HG03039 (cell line): Measurements from ENCODE around the gene ATG14.
A peak's percentile ranks its signal among the peaks of the same experiment; 100 is the strongest.
"Not testable (repeated sequence)": the region's sequence is repeated elsewhere in the genome, so short reads cannot be mapped to it uniquely, and the experiment has no call there.

ENCODE experiments used
- ATAC-seq: cut with Tn5 transposase; IDR thresholded peaks from one replicate; pipeline ENCODE4 v1.9.1; 2021; ENCODE audit warnings: mild to moderate bottlenecking, moderate library complexity; ENCODE audit not compliant: unreplicated experiment

ATG14 gene

GRCh38 chr14:55411426-55412389 lies at the start of gene ATG14:
ATG14 (minus strand) TSS chr14:55411830; CDS start chr14:55411822, 8 bp downstream.
- ATAC-seq, result peak; percentile 87

- ATAC-seq, result peak; percentile 83
Measured at GRCh38 chr14:55458800-55459515, 47.3 kb upstream of the ATG14 start.

- ATAC-seq, result no peak
Measured at GRCh38 chr14:55457496-55457895, 45.9 kb upstream of the ATG14 start.

GRCh38 chr14:55456411-55456810 lies 44.8 kb upstream of the ATG14 start:
- ATAC-seq, result not testable (repeated sequence)

- no peak for ATAC-seq
Measured at GRCh38 chr14:55454264-55455002, 42.8 kb upstream of the ATG14 start.

GRCh38 chr14:55451950-55452349 lies 40.3 kb upstream of the ATG14 start:
- ATAC-seq, result no peak

- ATAC-seq, result no peak
Measured at GRCh38 chr14:55451398-55451797, 39.8 kb upstream of the ATG14 start.

- no peak for ATAC-seq
Measured at GRCh38 chr14:55450987-55451386, 39.4 kb upstream of the ATG14 start.

GRCh38 chr14:55450539-55450938 lies 38.9 kb upstream of the ATG14 start:
- no peak for ATAC-seq

- no peak for ATAC-seq
Measured at GRCh38 chr14:55450124-55450523, 38.5 kb upstream of the ATG14 start.

- ATAC-seq, result no peak
Measured at GRCh38 chr14:55449116-55449515, 37.5 kb upstream of the ATG14 start.

GRCh38 chr14:55448141-55448614 lies 36.5 kb upstream of the ATG14 start:
- ATAC-seq, result no peak

GRCh38 chr14:55446833-55447232 lies 35.2 kb upstream of the ATG14 start:
- no peak for ATAC-seq

GRCh38 chr14:55446127-55446736 lies 34.6 kb upstream of the ATG14 start:
- no peak for ATAC-seq

GRCh38 chr14:55441286-55441685 lies 29.7 kb upstream of the ATG14 start:
- ATAC-seq, result no peak

- ATAC-seq, result no peak
Measured at GRCh38 chr14:55440385-55440784, 28.8 kb upstream of the ATG14 start, which contains the start of gene TBPL2. TBPL2 (minus strand) TSS chr14:55440616; CDS start chr14:55440449, 167 bp downstream.

- ATAC-seq, result no peak
Measured at GRCh38 chr14:55438066-55438683, 26.5 kb upstream of the ATG14 start.

GRCh38 chr14:55436931-55437330 lies 25.3 kb upstream of the ATG14 start:
- ATAC-seq, result no peak

- ATAC-seq, result no peak
Measured at GRCh38 chr14:55436519-55436918, 24.9 kb upstream of the ATG14 start.

GRCh38 chr14:55434805-55435174 lies 23.2 kb upstream of the ATG14 start:
- no peak for ATAC-seq
